ENCODE measurements around the gene WHRN.

- TF ChIP-seq CREB1 (CRISPR knock-in tag; IDR thresholded peaks at IDR 0.05) (no peak), GABPB1 (CRISPR knock-in tag; IDR thresholded peaks at IDR 0.05) (no peak), CTCF (IDR thresholded peaks at IDR 0.05) (no peak), IRF1 (CRISPR knock-in tag; IDR thresholded peaks at IDR 0.05) (no peak), ZNF396 (CRISPR knock-in tag; IDR thresholded peaks at IDR 0.05; ENCODE audit: borderline replicate concordance) (no peak), ATF3 (CRISPR knock-in tag; conservative IDR thresholded peaks at IDR 0.05) (no peak), JUN (CRISPR knock-in tag; IDR thresholded peaks at IDR 0.05) (no peak), E2F4 (CRISPR knock-in tag; IDR thresholded peaks at IDR 0.05; ENCODE audit: borderline replicate concordance, low read depth) (no peak), ZSCAN18 (CRISPR knock-in tag; IDR thresholded peaks at IDR 0.05) (no peak), NR2C2 (CRISPR knock-in tag; IDR thresholded peaks at IDR 0.05) (no peak), MLX (CRISPR knock-in tag; IDR thresholded peaks at IDR 0.05) (no peak)
Observed at GRCh38 chr9:114494776-114495569, 10.3 kb downstream of the WHRN start.
